HG03378 (cell line): Measurements from ENCODE around the gene GNG7.
"Not testable (repeated sequence)": the region's sequence is repeated elsewhere in the genome, so short reads cannot be mapped to it uniquely, and the experiment has no call there.

Experiments
- ATAC-seq: cut with Tn5 transposase; IDR thresholded peaks from one replicate; pipeline ENCODE4 v1.9.1; 2021; ENCODE audit warnings: mild to moderate bottlenecking, moderate library complexity; ENCODE audit not compliant: unreplicated experiment

Gene GNG7

GRCh38 chr19:2556221-2557092 is 146.0 kb downstream of the GNG7 start:
- ATAC-seq: no peak

GRCh38 chr19:2555422-2556220 is 146.9 kb downstream of the GNG7 start:
- no peak for ATAC-seq

GRCh38 chr19:2554856-2555255 is 147.6 kb downstream of the GNG7 start:
- ATAC-seq: no peak

GRCh38 chr19:2553510-2553909 is 149.0 kb downstream of the GNG7 start:
- ATAC-seq: no peak

- peak; percentile 64 for ATAC-seq
Measured at GRCh38 chr19:2552859-2553258, 149.6 kb downstream of the GNG7 start.

GRCh38 chr19:2551864-2552185 is 150.7 kb downstream of the GNG7 start:
- no peak for ATAC-seq

GRCh38 chr19:2551172-2551863 is 151.2 kb downstream of the GNG7 start:
- no peak for ATAC-seq

GRCh38 chr19:2550431-2551171 is 151.9 kb downstream of the GNG7 start:
- ATAC-seq: no peak

- ATAC-seq: no peak
Measured at GRCh38 chr19:2549701-2550191, 152.7 kb downstream of the GNG7 start.

- no peak for ATAC-seq
Measured at GRCh38 chr19:2548966-2549365, 153.5 kb downstream of the GNG7 start.

GRCh38 chr19:2547721-2548120 is 154.8 kb downstream of the GNG7 start:
- ATAC-seq: no peak

GRCh38 chr19:2547033-2547680 is 155.3 kb downstream of the GNG7 start:
- no peak for ATAC-seq

GRCh38 chr19:2546128-2547032 is 156.1 kb downstream of the GNG7 start:
- no peak for ATAC-seq

GRCh38 chr19:2545416-2546127 is 156.9 kb downstream of the GNG7 start:
- ATAC-seq: not testable (repeated sequence)

GRCh38 chr19:2544576-2545415 is 157.7 kb downstream of the GNG7 start:
- no peak for ATAC-seq

- ATAC-seq: no peak
Measured at GRCh38 chr19:2543463-2544442, 158.7 kb downstream of the GNG7 start.
